GM19328 (cell line): ENCODE data around the gene PPARA.

Experiments used
- ATAC-seq: cut with Tn5 transposase; IDR thresholded peaks from one replicate; pipeline ENCODE4 v1.9.1; 2021; ENCODE audit warnings: mild to moderate bottlenecking, moderate library complexity; ENCODE audit not compliant: unreplicated experiment

The PPARA gene

GRCh38 chr22:46290121-46290842 lies 140.0 kb downstream of the PPARA start:
- no peak for ATAC-seq

GRCh38 chr22:46290843-46291785 lies 140.8 kb downstream of the PPARA start:
- ATAC-seq = no peak

- ATAC-seq = no peak
These were observed 141.8 kb downstream of the PPARA start for GRCh38 chr22:46292173-46292572.

GRCh38 chr22:46292732-46293131 lies 142.4 kb downstream of the PPARA start:
- ATAC-seq = no peak
